CD4-positive, alpha-beta T cell treated with Interleukin-17A for 1 hour (primary cell): ENCODE data around the gene TMEM11.

ENCODE experiments used
- DNase-seq: peaks from one replicate; pipeline ENCODE4 v3.0.0-alpha.2; 2020

The TMEM11 gene, protein sequence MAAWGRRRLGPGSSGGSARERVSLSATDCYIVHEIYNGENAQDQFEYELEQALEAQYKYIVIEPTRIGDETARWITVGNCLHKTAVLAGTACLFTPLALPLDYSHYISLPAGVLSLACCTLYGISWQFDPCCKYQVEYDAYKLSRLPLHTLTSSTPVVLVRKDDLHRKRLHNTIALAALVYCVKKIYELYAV

DNA sequence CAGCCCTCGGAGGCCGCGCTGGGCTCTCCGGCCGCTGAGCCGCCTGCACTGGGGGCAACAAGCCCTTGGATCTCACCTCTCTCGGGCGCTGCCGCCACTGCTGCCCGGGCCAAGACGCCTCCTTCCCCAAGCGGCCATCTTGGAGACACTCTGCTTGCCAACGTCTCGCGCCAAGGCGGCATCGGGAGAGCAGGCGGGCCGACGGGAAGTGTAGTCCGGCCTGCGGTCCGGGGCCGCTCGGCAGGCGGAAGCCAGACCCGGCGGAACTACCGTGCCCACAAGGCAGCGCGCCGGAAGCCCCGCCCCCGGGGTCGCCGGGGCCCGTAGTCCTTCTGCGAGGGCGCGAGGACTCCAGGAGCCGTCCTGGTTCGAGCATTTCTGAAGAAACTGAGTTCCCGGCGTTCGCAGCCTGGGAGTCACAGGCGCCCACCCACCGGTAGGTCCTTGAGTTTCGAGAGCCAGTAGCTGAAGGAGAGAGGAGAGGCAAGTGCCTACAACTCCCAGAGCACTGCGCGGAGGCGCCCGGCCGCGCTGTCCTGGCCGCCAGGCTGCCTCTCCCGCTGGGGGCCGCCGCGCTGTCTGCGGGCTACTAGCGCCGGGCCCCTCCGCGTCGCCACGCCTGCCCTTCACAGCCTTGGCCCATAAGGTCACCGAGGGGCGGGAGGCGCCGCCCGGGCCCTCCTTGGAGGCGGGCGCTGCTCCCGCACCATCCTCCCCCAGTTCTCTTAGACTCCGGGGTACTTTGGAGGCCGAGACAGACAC, at the start of gene TMEM11:
TSS of gene TMEM11 (minus strand) at position 147 of the 762 bp plus-strand sequence. CDS start at position 138, 9 bp downstream.
- peak; percentile 95 for DNase-seq

DNA sequence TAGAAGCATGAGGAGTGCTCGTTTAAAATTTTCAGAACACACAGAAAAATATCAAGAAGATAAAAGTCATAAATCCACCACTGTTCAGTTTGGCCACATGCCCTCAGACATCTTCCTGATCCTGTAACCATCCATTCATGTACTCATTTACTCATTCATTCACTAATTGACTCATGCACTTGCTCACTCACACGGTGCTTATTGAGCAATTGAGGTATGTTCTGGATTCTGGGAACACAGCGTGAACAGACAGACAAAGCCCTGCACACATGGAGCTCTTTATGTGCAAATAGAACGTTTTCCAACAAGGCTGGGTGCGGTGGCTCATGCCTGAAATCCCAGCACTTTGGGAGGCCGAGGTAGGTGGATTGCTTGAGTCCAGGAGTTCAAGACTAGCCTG, 49.4 kb upstream of the TMEM11 start:
- DNase-seq: no peak

DNA sequence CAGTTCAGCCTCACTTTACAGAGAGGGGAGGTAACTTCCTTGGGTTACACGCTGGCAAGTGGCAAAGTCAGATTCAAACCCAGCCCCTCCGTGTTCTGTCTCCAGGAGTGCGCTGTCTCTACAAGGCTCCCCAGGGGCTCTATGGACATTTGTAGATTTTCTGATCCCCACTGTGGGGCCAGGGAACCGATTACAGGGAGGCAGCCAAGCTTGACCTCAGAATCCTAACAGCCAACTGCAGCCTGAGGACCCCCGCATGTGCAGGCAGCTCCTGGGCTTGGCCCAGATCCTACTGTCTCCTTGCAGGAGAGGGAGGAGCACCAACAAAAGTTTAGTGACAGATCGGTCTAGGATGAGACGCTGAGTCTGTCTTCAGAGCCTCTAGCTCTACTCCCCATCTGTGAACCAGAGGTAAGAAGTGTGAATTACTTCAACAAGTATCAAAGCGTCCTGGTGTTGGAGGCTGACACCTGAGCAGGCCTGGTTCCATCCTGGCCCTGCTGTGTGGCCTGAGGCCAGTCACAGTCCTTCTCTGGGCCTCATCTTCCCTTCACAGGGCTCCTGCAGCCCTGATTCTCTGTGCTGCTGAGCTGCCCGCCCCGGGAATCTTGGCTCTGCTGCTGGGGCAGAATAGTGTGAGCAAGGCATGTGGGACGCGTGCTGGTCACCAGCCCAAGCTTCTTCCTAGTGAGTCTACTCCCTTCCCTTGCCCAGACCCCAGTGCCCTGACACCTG, 48.5 kb upstream of the TMEM11 start:
- no peak for DNase-seq

DNA sequence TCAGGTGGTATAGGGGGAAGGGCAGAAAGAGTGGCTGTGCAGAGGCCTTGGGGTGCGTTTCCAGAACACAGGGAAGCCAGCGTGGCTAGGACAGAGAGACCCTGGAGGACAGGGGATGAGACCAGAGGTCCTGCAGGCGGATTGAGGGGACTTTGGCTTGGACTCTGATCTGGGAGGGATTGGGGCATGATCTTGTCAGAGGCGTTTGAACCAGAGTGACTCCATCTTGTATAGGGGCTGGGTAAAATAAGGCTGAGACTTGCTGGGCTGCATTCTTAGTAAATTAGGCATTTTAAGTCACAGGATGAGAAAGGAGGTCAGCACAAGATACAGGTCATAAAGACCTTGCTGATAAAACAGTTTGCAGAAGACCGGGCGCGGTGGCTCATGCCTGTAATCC, 44.6 kb upstream of the TMEM11 start:
- DNase-seq: no peak

DNA sequence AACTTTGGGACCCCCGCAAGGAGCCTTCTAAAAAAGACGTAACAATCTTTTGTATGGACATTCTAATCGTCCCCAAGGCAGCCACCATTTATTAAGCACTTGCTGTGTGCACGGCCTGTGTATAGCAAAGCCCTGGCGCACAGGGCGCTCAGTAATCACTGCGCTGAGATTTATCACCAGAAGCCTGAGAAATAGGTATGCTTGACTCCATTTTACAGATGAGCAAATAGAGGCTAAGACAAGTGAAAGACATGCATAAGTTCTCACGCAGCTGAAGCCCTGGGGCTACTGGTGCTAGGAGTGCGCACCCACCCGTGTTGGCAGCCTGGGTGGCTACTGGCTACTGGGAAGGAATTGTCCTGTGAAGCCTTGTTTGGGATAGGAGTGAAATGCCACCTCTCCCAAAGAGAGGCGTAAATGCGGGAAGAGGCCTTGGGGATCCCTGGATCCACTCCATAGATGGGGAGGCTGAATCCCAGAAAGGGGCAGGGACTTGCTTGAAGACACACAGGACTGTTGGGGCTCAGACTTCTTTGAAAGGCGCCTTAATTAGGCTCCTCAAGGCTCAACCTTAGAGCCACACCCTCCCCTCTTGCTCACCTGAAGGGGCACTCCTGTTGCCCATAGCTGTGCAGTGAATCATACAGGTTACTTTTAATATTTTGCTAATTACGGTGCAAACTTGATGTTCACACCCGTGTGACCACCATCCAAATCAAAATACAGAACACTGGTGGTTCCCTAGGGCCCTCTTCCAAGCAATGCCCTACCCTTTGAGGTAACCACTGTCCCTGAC, 39.9 kb upstream of the TMEM11 start:
- DNase-seq: no peak

DNA sequence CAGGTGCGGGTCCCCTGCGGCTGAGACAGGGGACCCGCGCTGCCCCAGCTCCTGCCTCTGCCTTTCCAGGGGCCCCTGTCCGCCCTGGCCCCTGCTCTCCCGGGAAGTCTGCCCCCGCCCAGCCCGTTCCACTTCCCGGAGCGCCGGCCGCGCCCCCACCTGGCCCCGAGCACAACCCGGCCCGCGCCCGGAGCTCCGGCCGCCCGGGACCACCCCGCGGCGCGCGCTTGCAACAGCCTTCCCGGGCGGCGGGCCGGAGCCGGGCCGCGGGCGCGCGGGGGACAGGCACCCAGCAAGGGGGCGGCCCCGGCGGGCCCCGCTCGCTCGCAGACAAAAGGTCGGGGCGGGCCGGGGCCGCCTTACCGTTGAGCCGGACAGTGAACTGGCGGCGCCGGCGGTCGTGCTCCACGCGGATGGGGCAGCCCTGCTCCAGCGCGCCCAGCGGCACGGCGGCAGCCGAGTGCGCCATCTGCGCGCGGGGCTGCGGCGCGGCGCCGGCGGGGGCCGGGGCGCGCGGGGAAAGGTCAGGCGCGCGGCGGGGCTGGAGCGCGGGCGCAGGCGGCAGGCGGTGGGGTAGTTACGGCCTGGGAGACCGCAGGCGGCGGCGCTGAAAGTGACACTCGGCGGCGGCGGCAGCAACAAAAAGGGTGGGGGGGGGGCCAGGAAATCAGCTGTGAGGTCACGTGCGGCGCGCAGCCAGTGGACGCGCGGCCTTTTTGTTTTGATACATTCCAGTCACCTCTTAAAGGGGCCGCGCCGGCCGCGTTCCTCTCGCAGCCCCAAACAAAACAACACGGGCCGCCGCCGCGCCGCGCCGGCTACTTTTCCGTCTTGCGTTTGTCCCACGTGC, 39.1 kb upstream of the TMEM11 start, which contains the start of gene NATD1:
TSS of gene NATD1 (minus strand) at position 615 of the 850 bp plus-strand sequence. CDS start at position 469, 146 bp downstream.
- peak; percentile 84 for DNase-seq

DNA sequence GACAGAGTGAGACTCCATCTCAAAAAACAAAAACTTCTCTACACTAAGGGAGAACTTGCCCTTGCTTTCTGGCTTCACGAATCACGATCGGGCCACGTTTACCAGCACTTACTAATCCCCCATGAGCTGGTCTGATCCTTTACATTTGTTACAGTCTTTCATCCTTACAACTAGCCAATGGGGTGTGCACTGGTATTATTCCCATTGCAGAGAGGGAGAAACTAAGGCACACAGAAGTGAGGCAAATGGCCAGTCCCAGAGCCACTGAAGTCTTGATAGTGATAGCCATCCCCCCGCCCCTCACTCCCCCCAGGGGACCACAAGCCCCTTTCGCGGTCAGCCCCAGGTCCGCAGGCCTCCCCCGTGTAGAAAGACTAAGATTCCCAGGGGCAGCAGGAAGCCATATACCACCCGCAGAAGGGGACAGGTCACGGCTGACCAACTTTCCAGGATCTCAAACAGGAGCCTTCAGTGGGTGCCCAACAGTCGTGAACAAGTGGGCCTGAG, 38.4 kb upstream of the TMEM11 start:
- no peak for DNase-seq

DNA sequence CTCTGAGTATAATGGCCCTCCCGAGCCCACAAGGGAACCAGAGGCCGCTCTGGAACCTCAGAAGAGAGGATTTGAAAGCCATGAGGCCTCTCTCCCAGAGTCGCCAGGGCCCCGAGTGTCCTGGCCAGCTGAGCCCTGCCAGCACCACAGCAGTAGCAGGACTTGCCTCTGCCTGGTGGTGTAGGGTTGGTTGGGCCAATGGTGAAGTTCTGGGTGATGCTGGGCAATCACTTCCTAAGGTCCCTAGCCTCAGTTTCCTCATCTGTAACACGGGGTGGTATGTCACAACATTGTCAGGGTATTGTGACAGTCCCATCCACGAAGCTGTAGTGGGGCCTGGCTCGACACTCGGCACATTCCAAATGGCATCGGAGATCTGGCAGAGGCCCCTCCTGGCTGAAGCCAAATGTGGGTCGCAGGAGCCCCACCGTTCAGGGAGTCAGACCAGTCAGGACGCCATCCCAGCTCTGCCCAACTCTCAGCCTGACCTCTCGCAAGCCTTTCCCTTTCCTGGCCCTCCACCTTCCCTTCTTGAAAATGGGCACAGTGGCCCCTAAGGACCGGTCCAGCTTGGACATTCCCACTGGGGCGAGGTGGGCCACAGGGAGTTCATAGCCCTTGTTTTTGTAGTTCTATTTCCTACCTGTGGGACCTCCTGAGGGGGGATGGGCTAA, 37.5 kb upstream of the TMEM11 start:
- DNase-seq: no peak

DNA sequence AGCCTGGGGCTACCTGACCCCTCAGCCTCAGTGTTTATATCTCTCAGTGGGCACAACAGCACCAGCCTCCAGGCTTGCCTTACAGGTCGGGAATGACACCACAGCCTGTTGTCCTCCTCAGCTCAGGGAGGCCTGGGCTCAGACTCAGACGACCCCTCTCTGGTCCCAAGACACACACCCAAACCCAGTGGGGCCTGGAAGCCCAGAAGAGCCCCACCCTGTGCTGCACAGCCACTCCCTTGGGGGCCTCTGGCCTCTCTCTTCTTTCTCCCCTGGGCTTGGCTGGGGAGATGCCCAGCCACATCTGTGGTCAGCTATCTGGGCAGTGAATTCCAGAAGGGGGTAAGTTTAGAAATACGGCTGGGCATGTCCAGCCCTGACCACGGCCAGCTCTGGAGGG, 36.9 kb upstream of the TMEM11 start:
- DNase-seq: no peak

DNA sequence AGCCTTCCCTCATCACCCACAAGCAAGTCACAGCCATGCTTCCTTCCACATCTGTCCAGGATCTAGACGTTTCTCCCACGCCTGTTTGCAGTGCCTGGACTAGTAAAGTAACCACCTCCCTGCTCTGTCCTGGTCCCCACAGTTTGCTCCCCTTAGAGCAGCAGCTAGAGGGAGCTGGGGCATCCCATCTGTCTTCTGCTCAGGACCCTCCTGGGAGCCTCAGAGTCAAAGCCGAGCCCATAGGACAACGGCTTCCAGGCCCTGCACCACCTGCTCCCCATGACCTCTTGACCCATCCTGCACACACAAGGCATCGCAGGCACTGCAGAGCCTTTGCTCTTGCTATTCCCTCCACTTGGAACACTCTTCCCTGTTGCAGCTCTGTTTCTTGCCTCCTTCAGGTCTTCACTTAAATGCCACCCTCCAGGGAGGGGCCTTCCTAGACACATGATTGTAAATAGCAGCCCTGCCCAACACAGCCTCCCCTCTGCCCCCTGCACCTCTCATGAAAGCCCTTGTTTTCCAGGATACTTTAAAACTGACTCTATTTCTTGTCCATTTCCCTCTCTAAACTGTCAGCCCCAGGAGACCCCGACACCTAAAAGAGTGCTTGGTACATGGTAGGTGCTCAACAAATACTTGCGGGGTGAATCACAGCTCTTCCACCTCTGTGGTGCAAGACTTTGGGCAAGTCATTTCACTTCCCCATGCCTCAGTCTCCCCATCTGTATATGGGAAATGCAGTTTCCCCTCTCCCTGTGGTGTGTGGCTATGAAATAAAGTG, 36.2 kb upstream of the TMEM11 start:
- no peak for DNase-seq

DNA sequence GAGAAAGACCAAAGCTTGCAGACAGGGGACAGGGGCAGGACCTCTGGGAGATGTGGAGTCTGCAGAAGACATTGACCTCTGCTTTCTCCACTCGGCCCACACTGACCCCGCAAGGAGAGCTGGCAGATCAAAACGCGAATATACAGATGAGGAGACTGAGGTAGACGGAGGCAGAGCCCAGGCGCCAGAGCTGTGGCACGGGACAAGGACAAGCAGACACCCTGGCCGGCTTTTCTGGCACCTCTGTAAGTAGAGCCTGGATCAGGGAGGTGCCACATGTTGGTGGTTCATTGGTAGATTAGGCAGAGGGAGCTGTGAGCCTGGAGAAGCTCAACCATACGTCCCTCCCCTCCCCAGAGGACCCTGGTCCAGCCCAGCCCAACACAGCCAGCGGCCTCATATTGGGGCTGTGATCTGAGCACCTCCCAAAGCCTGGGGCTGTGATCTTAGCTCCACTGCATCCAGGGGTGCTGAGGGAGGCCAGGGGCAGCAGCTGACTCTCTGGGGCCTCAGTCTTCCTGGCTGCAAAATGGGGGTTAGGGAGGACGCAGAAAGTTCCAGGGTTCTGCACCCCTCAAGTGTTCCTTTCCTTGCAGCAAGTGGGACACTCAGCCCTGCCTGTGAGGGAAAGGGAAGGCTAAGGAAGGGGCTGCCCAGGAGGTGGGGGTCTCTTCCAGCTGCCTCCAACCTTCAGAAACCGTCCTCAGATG, 35.3 kb upstream of the TMEM11 start:
- DNase-seq: no peak

DNA sequence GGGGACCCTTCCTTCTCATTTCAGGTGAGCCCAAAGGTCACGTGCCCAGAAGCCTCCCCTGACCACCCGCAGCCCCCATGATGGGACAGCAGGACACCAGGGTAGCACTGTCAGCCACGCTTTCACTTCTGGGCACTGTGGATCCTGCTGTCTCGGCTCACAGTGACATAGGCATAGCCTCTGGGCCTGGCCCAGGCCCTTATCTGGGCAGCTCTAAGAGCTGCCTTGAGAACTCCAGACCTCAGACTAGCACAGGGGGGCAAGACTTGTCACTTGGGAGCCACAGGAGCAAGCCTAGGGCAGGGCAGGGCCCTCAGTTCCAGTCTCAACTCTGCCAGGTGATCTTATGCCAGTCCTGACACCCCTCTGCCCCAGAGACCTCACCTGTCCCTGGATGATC, 34.5 kb upstream of the TMEM11 start:
- DNase-seq: no peak

DNA sequence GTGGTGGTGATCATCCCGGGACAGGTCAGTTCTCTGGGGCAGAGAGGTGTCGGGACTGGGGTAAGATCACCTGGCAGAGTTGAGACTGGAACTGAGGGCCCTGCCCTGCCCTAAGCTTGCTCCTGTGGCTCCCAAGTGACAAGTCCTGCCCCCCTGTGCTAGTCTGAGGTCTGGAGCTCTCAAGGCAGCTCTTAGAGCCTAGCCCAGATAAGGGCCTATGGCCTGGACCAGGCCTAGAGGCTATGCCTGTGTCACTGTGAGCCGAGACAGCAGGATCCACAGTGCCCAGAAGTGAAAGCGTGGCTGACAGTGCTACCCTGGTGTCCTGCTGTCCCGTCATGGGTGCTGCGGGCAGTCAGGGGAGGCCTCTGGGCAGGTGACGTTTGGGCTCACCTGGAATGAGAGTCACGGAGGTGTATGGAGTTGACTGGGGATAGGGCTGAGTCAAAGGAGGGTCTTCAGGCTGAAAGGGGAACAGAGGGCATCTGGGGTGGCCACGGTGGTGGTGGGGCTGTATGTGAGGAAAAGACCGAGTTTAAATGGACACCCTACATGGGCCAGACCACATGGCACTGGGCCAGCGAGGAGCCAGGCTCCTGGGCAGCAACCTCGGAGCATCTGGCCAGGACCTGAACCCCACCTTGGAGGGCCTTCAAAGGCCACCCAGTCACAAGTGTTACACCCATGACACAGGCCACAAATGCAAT, 33.7 kb upstream of the TMEM11 start:
- DNase-seq: no peak

DNA sequence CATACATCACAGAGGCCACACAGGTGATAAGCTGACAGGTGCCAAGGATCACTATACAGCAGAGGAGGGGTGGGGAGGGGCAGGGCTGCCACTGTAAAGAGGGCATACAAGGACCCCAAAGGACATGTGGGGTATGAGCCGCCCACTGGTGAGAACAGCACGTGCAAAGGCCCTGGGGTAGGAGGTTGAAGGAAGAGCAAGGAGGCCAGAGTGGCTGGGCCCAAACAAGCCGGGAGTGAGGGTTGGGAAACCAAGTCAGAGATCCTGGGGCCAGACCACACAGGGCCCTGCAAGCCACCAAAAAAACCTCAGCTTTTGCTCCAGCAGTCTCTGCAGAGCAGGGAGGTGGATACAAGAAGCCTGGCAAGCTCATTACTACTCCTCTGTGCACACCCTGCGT, 32.7 kb upstream of the TMEM11 start:
- no peak for DNase-seq

DNA sequence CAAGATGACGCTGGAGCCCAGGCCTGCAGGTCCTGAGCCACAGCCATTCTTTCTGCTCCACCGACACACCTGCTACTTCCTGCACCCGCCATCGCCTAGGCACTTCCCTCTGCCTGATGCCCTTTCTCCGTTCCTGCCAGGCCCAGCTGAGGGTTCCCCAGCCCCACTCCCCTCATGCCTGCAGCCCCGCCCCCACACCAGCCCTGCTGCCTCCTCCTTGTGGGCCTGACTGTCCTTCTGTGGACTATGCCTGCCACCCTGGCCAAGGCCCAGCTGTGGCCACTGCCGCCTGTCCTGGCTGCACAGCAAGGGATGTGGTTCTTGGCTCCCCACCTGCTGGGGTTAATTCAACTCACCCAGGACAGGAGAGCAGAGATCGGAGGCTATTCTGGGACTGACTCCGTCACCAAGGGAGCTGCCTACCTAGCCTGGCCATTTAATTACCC, 31.7 kb upstream of the TMEM11 start:
- no peak for DNase-seq

DNA sequence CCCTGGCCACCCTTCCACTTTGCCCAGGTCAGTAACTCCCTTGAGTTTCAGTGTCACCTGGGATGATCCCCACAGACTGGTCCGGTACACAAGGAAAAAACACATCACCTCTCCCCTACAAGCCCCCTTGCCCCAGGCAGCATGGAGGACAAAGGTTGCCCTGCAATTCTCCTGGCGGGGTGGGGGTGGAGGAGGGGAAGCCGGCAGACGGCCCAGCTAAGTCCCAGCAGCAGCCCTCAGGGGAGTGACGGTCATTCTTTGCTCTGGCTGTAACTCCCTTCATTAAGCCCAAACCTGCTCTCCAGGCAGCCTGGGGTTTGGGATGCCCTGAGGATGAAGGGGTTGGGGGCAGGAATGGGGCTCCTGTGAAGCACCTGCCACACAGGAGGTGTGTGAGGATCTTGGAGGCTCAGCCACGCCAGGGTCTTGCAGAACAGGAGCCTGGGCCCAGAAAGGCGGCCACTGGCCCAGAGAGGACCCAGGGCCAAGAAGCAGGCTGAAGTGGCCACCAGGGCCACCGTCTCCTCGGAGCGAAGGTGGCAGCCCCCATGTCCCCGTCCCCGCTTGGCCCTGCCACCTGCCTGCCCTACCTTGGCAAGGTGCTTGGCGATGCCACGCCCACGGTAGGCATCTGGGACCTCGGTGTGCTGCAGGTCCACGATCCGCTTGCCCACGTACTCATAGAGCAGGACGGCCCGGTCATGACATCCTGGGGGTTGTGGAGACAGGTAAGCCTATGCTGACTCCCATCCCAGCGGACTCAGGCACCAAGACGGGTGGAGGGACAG, 29.7 kb upstream of the TMEM11 start:
- DNase-seq: no peak

DNA sequence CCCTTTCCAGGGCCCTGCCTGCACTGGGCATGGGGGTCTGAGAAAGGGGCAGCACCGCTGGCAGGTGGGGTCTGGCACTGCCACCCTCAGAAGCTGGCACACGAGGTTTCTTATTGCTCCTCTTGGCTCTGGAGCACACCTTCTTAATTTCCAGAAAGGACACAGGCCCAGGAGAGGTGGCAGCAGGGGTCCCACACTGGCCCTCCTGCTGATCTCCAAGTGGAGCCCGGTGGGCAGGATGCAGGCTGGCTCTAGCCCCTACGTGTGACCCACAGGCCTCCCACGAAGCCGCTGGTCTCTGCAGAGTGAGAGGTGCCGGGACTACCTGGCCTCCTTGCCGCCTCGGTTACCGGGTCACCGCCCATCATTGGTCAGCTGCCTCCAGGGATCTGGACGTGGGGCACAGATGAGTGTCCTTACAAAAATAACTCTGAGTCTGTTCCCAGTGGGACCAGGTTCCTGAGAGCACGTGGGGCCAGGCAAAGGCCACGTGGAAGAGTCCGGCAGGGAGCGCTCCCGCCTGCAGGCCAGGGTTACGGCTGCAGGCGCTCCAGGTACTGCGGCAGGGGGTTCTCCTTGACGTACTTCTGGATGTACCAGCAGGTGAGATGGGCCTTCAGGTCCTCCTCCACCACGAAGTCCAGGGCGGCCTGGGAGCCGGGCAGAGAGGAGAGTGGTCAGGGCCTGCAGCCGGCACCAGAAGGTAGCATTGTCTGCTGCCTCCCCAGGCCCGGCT, 29.0 kb upstream of the TMEM11 start:
- DNase-seq: no peak
